GM21515 (cell line): ENCODE results near the gene SAMD14.

Experiments used
- ATAC-seq: cut with Tn5 transposase; IDR thresholded peaks from one replicate; pipeline ENCODE4 v1.9.1; 2021; ENCODE audit not compliant: unreplicated experiment

The SAMD14 gene

GRCh38 chr17:50129728-50130558, at the start of gene SAMD14:
SAMD14 (minus strand) TSS chr17:50130160; CDS start chr17:50124959, 5,201 bp downstream.
- ATAC-seq, result no peak

GRCh38 chr17:50177983-50178834, 48.2 kb upstream of the SAMD14 start:
- no peak for ATAC-seq

- no peak for ATAC-seq
Measured at GRCh38 chr17:50177476-50177875, 47.5 kb upstream of the SAMD14 start.

- ATAC-seq, result no peak
Measured at GRCh38 chr17:50176559-50177357, 46.8 kb upstream of the SAMD14 start.

GRCh38 chr17:50175035-50175807, 45.3 kb upstream of the SAMD14 start:
- no peak for ATAC-seq

- no peak for ATAC-seq
Measured at GRCh38 chr17:50174444-50174843, 44.5 kb upstream of the SAMD14 start.

- ATAC-seq, result no peak
Measured at GRCh38 chr17:50173335-50173941, 43.5 kb upstream of the SAMD14 start.

- ATAC-seq, result no peak
Measured at GRCh38 chr17:50172936-50173334, 43.0 kb upstream of the SAMD14 start.

GRCh38 chr17:50172130-50172529, 42.2 kb upstream of the SAMD14 start:
- ATAC-seq, result no peak

- ATAC-seq, result no peak
Measured at GRCh38 chr17:50171371-50172071, 41.6 kb upstream of the SAMD14 start.

- ATAC-seq, result no peak
Measured at GRCh38 chr17:50170662-50171370, 40.9 kb upstream of the SAMD14 start.

- ATAC-seq, result no peak
Measured at GRCh38 chr17:50169881-50170459, 40.0 kb upstream of the SAMD14 start.

- no peak for ATAC-seq
Measured at GRCh38 chr17:50169121-50169764, 39.3 kb upstream of the SAMD14 start.

- ATAC-seq, result no peak
Measured at GRCh38 chr17:50168319-50168718, 38.4 kb upstream of the SAMD14 start.

- ATAC-seq, result no peak
Measured at GRCh38 chr17:50167371-50167770, 37.4 kb upstream of the SAMD14 start.

GRCh38 chr17:50166518-50167181, 36.7 kb upstream of the SAMD14 start:
- ATAC-seq, result no peak

GRCh38 chr17:50165867-50166517, 36.0 kb upstream of the SAMD14 start, which contains the start of gene SGCA:
SGCA (plus strand) TSS chr17:50166005; CDS start chr17:50166041, 36 bp downstream.
- ATAC-seq, result no peak
